AG04450 (cell line): Measurements from ENCODE around the gene RRP1B. TPM values are rescaled to one million over a fixed set of nuclear protein-coding genes. Genes with fewer than 3 reads are reported as not detected.
A peak's percentile ranks its signal among the peaks of the same experiment; 100 is the strongest.

ENCODE experiments used
- CTCF ChIA-PET: fragments of 300-600, 350-600 bp; formaldehyde crosslinking; extraction: SDS; loops from one replicate; lab custom pipeline; 2022; ENCODE audit warnings: antibody characterized with exemption, inconsistent platforms; lab: Charles Lee
- POLR2A ChIA-PET: fragments of 350-600 bp; formaldehyde crosslinking; extraction: SDS; loops from one replicate; lab custom pipeline; 2021; ENCODE audit warnings: antibody characterized with exemption, inconsistent platforms; lab: Yijun Ruan, JAX
- DNase-seq: peaks from one replicate; pipeline ENCODE4 v3.0.0-alpha.2; 2011; ENCODE audit warnings: low read depth, low spot score
- H3K27ac ChIP-seq: one replicate; pipeline ENCODE4 v1.5.1; 2012; ENCODE audit warnings: low read depth, low read length, control low read depth
- H3K27me3 ChIP-seq: one replicate; pipeline ENCODE4 v1.6.0; 2012; ENCODE audit warnings: low read length; ENCODE audit not compliant: control insufficient read depth, insufficient read depth
- H3K4me3 ChIP-seq: 2 replicates; pipeline ENCODE4 v1.5.1; 2011; ENCODE audit warnings: mild to moderate bottlenecking, low read depth, low read length, control low read depth
- H3K9me3 ChIP-seq: 2 replicates; pipeline ENCODE4 v1.5.1; 2012; ENCODE audit warnings: low read length; ENCODE audit not compliant: control insufficient read depth, insufficient read depth
- polyA plus RNA-seq: library from polyadenylated mRNA; depleted of rRNA; stranded (reverse); fragments of >200 nt; gene quantifications from 2 replicates; pipeline ENCODE4 v1.2.3, GENCODE V29; 2011
- TF ChIP-seq, protein P1 (sequence below): IDR thresholded peaks from 2 replicates; pipeline ENCODE4 v1.5.1; 2011; ENCODE audit warnings: low read depth, low read length, control low read depth, inconsistent platforms

RRP1B gene
- polyA plus RNA-seq, 1 experiment: 17.4 TPM

DNA sequence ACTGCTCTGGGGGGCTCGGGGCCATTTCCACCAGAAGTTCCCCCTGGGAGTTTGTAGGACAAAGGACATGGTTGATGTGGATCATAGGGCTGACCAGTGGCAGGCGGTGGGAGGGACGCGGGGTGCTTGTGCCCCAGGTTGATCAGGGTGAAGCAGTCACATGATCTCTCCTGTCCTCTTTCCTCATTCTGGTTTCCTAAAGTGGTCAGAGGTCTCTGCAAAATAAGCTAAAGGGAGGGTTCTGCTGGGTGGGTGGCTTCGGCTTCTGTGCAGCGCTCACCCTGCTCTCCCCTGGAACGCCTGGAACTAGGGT, 68.8 kb downstream of the RRP1B start:
- no peak for DNase-seq
- Histone ChIP-seq H3K27me3 (no peaks in the 10 kb centered on the region), H3K9me3 (no peaks in the 10 kb centered on the region; the same call in 1 of the 2 replicates), H3K4me3 (peak overlapping the region; percentile 5), H3K27ac (peak overlapping the region; percentile 92)
- ChIA-PET CTCF (interaction anchor here (0.7 to 1.5 kb wide), 5 partner anchors 10 to 116 kb away, joined by 3 to 4 read pairs (median 4); partner anchors contain the start of gene RRP1), POLR2A (interaction anchor here (0.6 to 1.7 kb wide), 6 partner anchors 8 to 69 kb away, joined by 3 to 20 read pairs (median 5); partner anchors contain the start of genes HSF2BP, PDXK and RRP1B)
- TF ChIP-seq, protein P1, sequence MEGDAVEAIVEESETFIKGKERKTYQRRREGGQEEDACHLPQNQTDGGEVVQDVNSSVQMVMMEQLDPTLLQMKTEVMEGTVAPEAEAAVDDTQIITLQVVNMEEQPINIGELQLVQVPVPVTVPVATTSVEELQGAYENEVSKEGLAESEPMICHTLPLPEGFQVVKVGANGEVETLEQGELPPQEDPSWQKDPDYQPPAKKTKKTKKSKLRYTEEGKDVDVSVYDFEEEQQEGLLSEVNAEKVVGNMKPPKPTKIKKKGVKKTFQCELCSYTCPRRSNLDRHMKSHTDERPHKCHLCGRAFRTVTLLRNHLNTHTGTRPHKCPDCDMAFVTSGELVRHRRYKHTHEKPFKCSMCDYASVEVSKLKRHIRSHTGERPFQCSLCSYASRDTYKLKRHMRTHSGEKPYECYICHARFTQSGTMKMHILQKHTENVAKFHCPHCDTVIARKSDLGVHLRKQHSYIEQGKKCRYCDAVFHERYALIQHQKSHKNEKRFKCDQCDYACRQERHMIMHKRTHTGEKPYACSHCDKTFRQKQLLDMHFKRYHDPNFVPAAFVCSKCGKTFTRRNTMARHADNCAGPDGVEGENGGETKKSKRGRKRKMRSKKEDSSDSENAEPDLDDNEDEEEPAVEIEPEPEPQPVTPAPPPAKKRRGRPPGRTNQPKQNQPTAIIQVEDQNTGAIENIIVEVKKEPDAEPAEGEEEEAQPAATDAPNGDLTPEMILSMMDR: no peak

DNA sequence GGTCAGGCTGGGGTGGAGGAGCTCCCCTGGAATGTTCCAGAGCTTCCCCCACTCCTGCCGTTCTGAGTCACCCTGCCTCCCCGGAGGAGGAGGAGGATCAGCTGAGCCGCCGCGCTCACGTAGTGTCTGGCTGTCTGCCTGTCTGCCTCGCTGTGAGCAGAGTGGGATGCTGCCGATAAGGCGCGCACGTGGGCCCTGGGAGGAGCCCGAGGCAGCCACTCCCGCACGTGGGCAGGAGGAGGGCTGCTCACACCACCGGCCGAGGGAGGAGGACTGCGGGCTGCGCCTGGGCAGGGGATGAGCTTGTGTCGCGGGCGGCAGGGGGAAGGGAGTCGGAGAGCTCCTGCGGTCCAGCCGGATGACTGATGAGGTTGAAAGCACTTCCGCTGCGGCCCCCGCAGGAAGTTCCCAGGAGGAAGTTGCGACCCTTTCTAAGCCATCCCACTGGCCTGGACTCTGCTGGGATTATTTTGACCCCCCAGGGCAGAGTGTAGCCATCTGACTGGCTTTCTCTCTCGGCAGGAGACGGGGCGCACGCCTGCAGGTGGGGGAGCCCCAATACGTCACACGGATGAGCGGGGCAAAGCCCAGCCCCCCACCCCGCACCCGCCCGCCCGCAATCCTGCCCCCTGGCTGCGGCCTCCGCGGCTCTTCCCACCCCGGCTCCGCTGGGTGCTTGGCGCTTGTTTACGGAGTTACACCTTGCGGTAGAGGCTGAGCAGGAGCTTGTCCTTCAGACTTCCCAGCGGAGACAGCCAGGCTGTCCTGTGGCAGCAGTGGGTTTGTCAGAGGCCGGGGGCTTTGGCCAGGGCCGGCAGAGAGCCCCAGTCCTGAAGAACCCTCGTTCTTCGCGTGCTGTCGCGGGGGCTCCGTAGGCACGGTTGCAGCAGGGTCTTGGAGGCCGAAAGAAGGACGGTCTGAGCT, 69.4 kb downstream of the RRP1B start:
- CTCF ChIA-PET: interaction anchor here (0.6 to 1.5 kb wide), 6 partner anchors 10 to 117 kb away, joined by 3 to 4 read pairs (median 4); partner anchors contain the start of gene RRP1
- H3K27me3 ChIP-seq: no peaks in the 10 kb centered on the region
- H3K27ac ChIP-seq: peak overlapping the region; percentile 92
- no peaks in the 10 kb centered on the region; the same call in 1 of the 2 replicates for H3K9me3 ChIP-seq
- peak overlapping the region; percentile 65 for H3K4me3 ChIP-seq
- POLR2A ChIA-PET: interaction anchor here (0.6 to 1.7 kb wide), 6 partner anchors 9 to 69 kb away, joined by 3 to 20 read pairs (median 5); partner anchors contain the start of genes HSF2BP, PDXK and RRP1B
- TF ChIP-seq, protein P1: no peak
- DNase-seq: peak; percentile 97

DNA sequence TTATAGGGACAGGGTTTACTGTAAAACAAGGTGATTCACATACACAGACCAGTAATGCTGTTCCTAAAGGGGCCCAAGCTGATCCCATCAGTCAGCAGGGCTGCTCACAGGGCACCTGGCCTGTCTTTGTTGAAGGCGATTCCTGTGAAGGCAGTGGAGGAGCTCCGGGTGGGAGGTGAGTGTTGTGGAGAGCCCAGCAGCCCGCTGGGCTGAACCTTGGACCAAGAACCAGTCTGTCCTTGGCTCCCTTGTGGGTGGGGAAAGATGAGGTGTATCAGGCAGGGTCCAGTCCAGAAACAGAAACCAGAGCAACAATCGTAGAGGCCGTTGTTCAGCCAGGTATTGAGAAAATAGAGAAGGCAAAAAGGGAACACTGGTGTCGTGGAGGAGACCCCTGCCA, 72.1 kb downstream of the RRP1B start:
- POLR2A ChIA-PET: no interaction called here
- H3K27ac ChIP-seq: no peak overlapping the region
- H3K27me3 ChIP-seq: no peaks in the 10 kb centered on the region
- peaks cover 3% of the 10 kb centered on the region; the same call in 1 of the 2 replicates for H3K9me3 ChIP-seq
- CTCF ChIA-PET: no interaction called here
- no peak for DNase-seq
- TF ChIP-seq, protein P1: no peak
- no peak overlapping the region for H3K4me3 ChIP-seq

DNA sequence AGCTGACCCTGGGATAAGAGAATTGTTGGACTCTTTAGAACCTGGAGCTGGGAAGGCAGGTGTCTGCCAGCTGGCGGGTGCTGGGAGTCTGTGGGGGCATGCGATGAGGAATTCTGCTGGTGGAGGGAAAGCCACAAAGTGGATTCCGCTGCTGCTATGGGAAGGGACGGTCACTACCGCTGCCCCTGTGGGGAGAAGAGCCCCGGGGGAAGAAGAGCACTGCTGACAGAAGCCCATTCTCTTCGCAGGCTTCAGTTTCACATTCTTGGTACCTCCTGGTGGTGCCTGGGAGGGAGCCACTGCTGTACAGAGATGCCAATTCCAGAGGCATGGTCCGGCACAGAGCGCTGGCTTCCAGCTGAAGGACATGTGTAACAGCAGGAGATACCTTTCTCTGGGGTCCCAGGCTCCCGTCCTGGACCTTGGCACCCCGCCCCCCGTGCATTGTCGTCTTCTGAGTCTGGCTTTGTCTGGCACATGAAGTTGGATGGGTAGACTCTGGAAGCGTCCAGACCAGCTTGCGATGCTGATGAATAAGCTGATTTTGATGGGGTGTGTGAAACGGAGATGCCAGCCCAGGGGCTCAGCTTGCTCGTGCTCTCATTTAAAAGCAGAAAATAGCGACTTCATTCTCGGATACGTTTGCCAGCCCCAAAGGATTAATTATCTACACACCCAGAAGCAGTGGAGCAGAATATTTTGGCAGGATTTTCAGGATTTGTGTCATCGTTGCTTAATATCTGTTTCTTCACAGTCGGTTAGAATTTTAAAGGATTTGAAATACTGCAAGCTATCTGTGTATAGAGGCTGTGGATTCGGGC, 72.7 kb downstream of the RRP1B start:
- no peaks in the 10 kb centered on the region for H3K27me3 ChIP-seq
- TF ChIP-seq, protein P1: no peak
- ChIA-PET CTCF (no interaction called here), POLR2A (no interaction called here)
- H3K27ac ChIP-seq: no peak overlapping the region
- DNase-seq: no peak
- no peak overlapping the region for H3K4me3 ChIP-seq
- peaks cover 8% of the 10 kb centered on the region; the same call in 1 of the 2 replicates for H3K9me3 ChIP-seq
